DMS 273 (cell line): Measurements from ENCODE around the gene ACADSB.

Source experiments
- DNase-seq: peaks from one replicate; lab custom pipeline; 2025; ENCODE audit not compliant: unreplicated experiment; lab: John Stamatoyannopoulos, UW

The ACADSB gene

GRCh38 chr10:123001370-123001769 lies 7.4 kb upstream of the ACADSB start:
- no peak for DNase-seq

- DNase-seq: no peak
These were observed 4.5 kb upstream of the ACADSB start for GRCh38 chr10:123004298-123004697.

GRCh38 chr10:123007558-123008354 lies 1.1 kb upstream of the ACADSB start:
- peak; percentile 53 for DNase-seq

DNA sequence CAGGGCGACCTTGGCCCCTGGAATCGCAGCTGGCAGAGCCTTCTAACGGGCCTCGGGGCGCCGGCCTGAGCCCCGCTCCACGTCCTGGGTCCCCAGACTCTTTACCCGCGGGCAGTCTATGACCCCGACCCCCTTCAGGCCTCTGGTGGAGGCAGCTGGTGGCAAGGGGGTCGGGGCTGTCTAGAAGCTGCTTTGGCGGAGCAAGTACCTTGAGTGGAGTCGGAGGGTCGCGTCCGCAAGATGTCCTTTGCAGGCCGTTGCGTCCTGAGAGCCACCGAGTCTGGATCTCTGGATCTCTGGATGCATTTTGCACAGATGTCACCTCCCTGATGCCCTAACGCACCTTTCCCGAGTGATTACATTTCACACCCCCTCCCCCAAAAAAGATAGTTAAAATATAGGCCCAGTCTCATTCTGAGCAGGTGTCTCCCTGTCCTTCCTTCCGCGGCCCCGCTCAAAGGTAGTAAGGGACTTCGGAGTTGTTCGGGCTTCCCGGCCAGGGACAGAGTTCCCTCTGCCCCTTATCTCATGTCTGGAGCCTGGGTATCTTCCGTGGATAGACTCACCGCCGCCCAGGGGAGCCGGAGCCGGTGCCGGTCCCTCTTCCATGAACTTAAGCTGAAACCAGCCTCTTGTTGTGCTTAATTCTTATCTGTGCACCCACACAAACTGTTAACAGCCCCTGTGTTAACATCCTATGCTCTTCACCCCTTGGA lies 457 bp downstream of the ACADSB start:
- DNase-seq: peak; percentile 44

DNA sequence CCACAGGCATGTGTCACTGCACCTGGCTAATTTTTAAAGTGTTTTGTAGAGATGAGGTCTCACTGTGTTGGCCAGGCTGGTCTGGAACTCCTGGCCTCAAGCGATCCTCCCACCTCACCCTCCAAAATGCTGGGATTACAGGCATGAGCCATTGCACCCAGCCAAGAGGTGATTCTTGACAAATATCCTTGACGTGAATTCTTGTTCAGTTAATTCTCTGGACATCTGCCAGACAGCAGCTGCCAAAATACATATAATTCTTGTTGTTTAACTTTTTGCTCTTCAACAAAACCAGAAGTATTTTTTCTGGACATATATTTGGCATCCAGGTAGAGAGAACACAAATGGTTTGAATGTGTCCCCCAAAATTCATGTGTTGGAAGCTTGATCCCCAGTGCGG lies 3.2 kb downstream of the ACADSB start:
- no peak for DNase-seq

DNA sequence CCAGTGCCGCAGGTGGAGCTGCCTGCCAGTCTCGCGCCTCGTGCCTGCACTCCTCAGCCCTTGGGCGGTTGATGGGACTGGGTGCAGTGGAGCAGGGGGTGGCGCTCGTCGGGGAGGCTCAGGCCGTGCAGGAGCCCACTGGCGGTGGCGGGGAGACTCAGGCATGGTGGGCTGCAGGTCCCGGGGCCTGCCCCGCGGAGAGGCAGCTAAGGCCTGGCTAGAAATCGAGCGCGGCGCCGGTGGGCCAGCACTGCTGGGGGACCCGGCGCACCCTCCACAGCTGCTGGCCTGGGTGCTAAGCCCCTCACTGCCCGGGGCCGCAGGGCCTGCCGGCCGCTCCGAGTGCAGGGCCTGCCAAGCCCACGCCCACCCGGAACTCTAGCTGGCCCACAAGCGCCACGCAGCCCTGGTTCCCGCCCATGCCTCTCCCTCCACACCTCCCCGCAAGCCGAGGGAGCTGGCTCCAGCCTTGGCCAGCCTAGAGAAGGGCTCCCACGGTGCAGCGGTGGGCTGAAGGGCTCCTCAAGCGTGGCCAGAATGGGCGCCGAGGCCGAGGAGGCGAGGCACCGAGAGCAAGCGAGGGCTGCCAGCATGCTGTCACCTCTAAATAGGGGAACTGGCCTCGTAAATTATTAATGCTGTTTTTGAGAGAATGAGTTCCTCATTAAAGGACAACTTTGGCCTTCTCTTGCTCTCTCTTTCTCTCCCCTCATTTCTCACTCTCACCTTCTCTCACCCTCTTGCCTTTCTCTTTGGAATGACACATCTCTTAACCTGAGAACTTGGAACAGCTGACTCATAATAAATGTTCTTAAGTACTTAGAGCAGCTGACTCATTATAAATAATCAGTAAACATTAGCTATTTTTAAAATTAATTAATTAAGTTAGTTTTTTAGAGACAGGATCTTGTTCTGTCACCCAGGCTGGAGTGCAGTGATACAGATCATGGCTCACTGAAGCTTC lies 4.9 kb downstream of the ACADSB start:
- DNase-seq: no peak

GRCh38 chr10:123014772-123015171 lies 6.0 kb downstream of the ACADSB start:
- no peak for DNase-seq

GRCh38 chr10:123016228-123016627 lies 7.4 kb downstream of the ACADSB start:
- no peak for DNase-seq

DNA sequence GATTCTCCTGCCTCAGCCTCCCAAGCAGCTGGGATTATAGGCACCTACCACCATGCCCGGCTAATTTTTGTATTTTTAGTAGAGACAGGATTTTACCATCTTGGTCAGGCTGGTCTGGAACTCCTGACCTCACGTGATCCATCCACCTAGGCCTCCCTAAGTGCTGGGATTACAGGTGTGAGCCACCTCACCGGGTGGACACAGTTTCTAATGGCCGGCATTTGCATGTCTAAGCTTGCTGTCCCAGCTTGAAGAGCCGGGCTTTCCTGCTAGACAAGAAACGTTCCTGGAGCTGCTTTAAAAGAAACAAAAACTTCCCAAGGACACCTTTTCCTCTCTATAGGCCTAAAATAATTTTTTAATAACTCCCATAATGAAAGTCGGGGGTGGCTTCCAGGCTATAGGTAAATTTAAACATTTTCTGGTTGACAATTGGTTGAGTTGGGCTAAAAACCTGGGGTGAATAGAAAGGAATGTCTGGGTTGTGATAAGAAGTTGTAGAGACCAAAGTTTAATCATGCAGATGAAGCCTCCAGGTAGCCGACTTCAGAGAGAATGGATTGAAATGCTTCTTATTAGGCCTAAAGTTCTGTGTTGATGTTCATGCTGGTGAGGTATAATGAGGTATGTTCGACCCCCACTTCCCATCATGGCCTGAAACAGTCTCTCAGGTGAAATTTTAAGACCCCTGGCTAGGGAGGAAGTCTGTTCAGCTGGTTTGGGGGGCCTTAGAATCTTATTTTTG lies 8.8 kb downstream of the ACADSB start:
- no peak for DNase-seq

DNA sequence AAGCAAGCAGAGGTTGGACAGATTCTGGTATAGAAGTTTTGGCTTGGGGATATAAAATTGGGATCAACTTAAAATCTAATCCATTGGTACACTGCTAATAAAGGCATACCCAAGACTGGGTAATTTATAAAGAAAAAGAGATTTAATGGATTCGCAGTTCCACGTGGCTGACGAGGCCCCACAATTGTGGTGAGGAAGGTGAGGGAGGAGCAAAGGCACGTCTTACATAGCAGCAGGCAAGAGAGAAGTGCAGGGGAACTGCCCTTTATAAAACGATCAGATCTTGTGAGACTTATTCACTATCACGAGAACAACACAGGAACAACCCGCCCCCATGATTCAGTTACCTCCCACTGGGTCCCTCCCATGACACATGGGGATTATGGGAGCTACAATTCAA lies 9.7 kb downstream of the ACADSB start:
- no peak for DNase-seq

GRCh38 chr10:123019264-123019663 lies 10.5 kb downstream of the ACADSB start:
- no peak for DNase-seq

DNA sequence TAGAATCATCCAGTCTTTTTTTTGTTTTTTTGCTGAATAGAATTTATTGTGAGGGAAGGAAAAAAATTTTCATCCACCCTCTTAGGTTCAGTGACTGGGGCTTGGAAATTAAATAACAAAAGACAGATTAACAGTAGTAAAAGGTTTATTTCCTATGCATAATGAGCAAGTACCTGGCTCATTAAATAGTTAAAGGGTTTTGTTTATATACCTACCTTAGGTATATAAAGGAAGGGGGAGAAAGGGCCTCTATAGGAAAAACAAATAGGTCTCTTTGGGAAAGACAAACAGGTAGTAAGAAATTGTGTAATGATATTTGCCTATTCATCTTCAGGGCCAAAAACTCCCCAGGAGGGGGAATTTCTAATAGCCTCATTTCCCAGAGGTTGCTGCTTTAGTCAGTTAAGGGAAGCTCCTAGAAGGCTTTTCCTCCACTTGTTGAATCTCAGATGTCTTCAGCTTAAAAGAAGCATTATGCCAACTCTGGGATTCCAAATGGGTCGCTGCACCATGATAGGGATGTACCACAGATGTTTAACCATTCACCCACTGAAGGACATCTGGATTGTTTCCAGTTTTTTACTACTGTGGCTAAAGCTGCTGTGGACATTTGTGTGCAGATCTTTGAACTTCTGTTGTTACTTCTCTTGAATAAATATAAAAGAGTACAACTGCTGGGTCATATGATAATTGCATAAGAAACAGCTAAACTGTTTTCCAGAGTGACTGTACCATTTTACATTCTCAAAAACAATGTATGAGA lies 11.3 kb downstream of the ACADSB start:
- DNase-seq: no peak

DNA sequence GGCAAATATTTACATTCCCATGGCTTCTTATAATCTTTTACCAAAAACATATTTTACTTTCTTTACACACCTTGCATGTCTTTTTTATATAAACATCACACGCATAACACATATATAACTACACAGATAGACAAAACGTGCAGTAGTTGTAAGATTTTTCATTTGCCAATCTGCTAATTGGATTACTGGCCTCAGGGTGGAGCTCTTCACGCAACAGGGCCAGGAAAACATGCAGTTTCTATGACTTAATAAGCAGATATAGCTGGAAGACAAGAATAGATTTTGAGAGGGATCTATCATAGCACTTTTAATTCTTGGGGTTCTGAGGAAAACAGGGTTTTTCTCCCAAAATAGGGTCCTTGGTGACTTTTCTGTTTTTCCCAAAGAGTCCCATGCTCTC lies 12.7 kb downstream of the ACADSB start:
- peak; percentile 27 for DNase-seq

GRCh38 chr10:123024540-123024939 lies 15.7 kb downstream of the ACADSB start:
- no peak for DNase-seq

GRCh38 chr10:123026302-123026701 lies 17.5 kb downstream of the ACADSB start:
- no peak for DNase-seq

- DNase-seq: no peak
These were observed 19.1 kb downstream of the ACADSB start for GRCh38 chr10:123027861-123028260.

GRCh38 chr10:123031124-123031523 lies 22.3 kb downstream of the ACADSB start:
- DNase-seq: no peak

GRCh38 chr10:123034332-123034731 lies 25.5 kb downstream of the ACADSB start:
- no peak for DNase-seq

GRCh38 chr10:123035467-123036086 lies 26.8 kb downstream of the ACADSB start:
- DNase-seq: no peak
